ENCODE data around the gene ZCCHC13. TPM values are rescaled to one million over a fixed set of nuclear protein-coding genes. Genes with fewer than 3 reads are reported as not detected.
A peak's percentile ranks its signal among the peaks of the same experiment; 100 is the strongest.
"Not testable (repeated sequence)": the region's sequence is repeated elsewhere in the genome, so short reads cannot be mapped to it uniquely, and the experiment has no call there.

Gene ZCCHC13
- total and polyA plus RNA-seq, 4 donors, result not detected

GRCh38 chrX:74338852-74339251 lies 34.9 kb downstream of the ZCCHC13 start:
- Histone ChIP-seq H3K27me3 (ENCODE audit: control insufficient read depth in 3 of 3, insufficient read depth in 3 of 3, low read length in 2 of 3) (no peaks in the 10 kb centered on the region), H3K9me3 (ENCODE audit: control insufficient read depth in 4 of 4, insufficient read depth in 3 of 4, low read length in 3 of 4) (peaks cover 0 to 2% (median 0%) of the 10 kb centered on the region in 4 donors), H3K36me3 (ENCODE audit: control insufficient read depth in 4 of 4, insufficient read depth in 4 of 4, low read length in 4 of 4) (no peaks in the 10 kb centered on the region), H3K9ac (ENCODE audit: insufficient read depth in 1 of 2, low read length in 2 of 2) (no peak overlapping the region), H3K4me3 (no peak overlapping the region), H3K27ac (ENCODE audit: low read depth in 1 of 2, low read length in 1 of 2) (no peak overlapping the region), H3K4me1 (ENCODE audit: control insufficient read depth in 5 of 5, insufficient read depth in 5 of 5, low read length in 5 of 5) (peaks cover 0 to 2% (median 0%) of the 10 kb centered on the region in 5 donors)
- DNase-seq, result no peak
- TF ChIP-seq CTCF (IDR thresholded peaks at IDR 0.05; ENCODE audit: control extremely low read depth, extremely low read depth), result no peak
- ATAC-seq (ENCODE audit: insufficient read depth, low FRiP score), result no peak

- TF ChIP-seq CTCF (IDR thresholded peaks at IDR 0.05; ENCODE audit: control extremely low read depth, extremely low read depth), result no peak
- Histone ChIP-seq H3K9me3 (ENCODE audit: control insufficient read depth in 4 of 4, insufficient read depth in 3 of 4, low read length in 3 of 4) (peaks cover 0 to 2% (median 0%) of the 10 kb centered on the region in 4 donors), H3K4me1 (ENCODE audit: control insufficient read depth in 5 of 5, insufficient read depth in 5 of 5, low read length in 5 of 5) (peaks cover 0 to 2% (median 0%) of the 10 kb centered on the region in 5 donors), H3K9ac (ENCODE audit: insufficient read depth in 1 of 2, low read length in 2 of 2) (no peak overlapping the region), H3K36me3 (ENCODE audit: control insufficient read depth in 4 of 4, insufficient read depth in 4 of 4, low read length in 4 of 4) (no peaks in the 10 kb centered on the region), H3K27me3 (ENCODE audit: control insufficient read depth in 3 of 3, insufficient read depth in 3 of 3, low read length in 2 of 3) (no peaks in the 10 kb centered on the region), H3K27ac (ENCODE audit: low read depth in 1 of 2, low read length in 1 of 2) (no peak overlapping the region), H3K4me3 (no peak overlapping the region)
- ATAC-seq (ENCODE audit: insufficient read depth, low FRiP score), result no peak
- no peak for DNase-seq
These were observed 36.1 kb downstream of the ZCCHC13 start for GRCh38 chrX:74340051-74340450.

- H3K36me3 ChIP-seq (ENCODE audit: control insufficient read depth in 4 of 4, insufficient read depth in 4 of 4, low read length in 4 of 4), result not testable (repeated sequence)
These were observed 38.2 kb downstream of the ZCCHC13 start for GRCh38 chrX:74342211-74342610.

GRCh38 chrX:74343343-74344279 lies 39.6 kb downstream of the ZCCHC13 start:
- Histone ChIP-seq H3K9me3 (ENCODE audit: control insufficient read depth in 4 of 4, insufficient read depth in 3 of 4, low read length in 3 of 4) (no peaks in the 10 kb centered on the region), H3K9ac (ENCODE audit: insufficient read depth in 1 of 2, low read length in 2 of 2) (no peak overlapping the region), H3K27ac (ENCODE audit: low read depth in 1 of 2, low read length in 1 of 2) (no peak overlapping the region), H3K4me1 (ENCODE audit: control insufficient read depth in 5 of 5, insufficient read depth in 5 of 5, low read length in 5 of 5) (peaks cover 0 to 2% (median 0%) of the 10 kb centered on the region in 5 donors), H3K27me3 (ENCODE audit: control insufficient read depth in 3 of 3, insufficient read depth in 3 of 3, low read length in 2 of 3) (peaks cover 0 to 1% (median 0%) of the 10 kb centered on the region in 3 donors), H3K4me3 (no peak overlapping the region), H3K36me3 (ENCODE audit: control insufficient read depth in 4 of 4, insufficient read depth in 4 of 4, low read length in 4 of 4) (no peaks in the 10 kb centered on the region)
- peak; percentile 49 for TF ChIP-seq CTCF (IDR thresholded peaks at IDR 0.05; ENCODE audit: control extremely low read depth, extremely low read depth)
- ATAC-seq (ENCODE audit: insufficient read depth, low FRiP score) (peak; percentile 90), DNase-seq (peak; percentile 44 to 70 (median 65))
- WGBS, 2 donors, result 34 to 39% methylated on average over 3 of the region's 3 CpGs

More at GRCh38 chrX:74342211-74342610, 38.2 kb downstream of the ZCCHC13 start:
- 83 to 91% methylated on average over 5 of the region's 5 CpGs for WGBS, 2 donors
- not testable (repeated sequence) for H3K9ac ChIP-seq (ENCODE audit: insufficient read depth in 1 of 2, low read length in 2 of 2); H3K27ac ChIP-seq (ENCODE audit: low read depth in 1 of 2, low read length in 1 of 2); H3K27me3 ChIP-seq (ENCODE audit: control insufficient read depth in 3 of 3, insufficient read depth in 3 of 3, low read length in 2 of 3); ATAC-seq (ENCODE audit: insufficient read depth, low FRiP score); H3K4me1 ChIP-seq (ENCODE audit: control insufficient read depth in 5 of 5, insufficient read depth in 5 of 5, low read length in 5 of 5); H3K9me3 ChIP-seq (ENCODE audit: control insufficient read depth in 4 of 4, insufficient read depth in 3 of 4, low read length in 3 of 4); DNase-seq; H3K4me3 ChIP-seq

Measured in lung (tissue), 12 donors.